ENCODE results near the gene TXNRD2.

GRCh38 chr22:19959043-19959586 lies 17.5 kb upstream of the TXNRD2 start:
- TF ChIP-seq CTCF (IDR thresholded peaks at IDR 0.05) = no peak
- TF ChIP-seq POLR2AphosphoS5 (IDR thresholded peaks at IDR 0.05) = no peak
- TF ChIP-seq POLR2A (IDR thresholded peaks at IDR 0.05) = no peak
- no peak for TF ChIP-seq EP300 (IDR thresholded peaks at IDR 0.05)
